IMR-90 (cell line): ENCODE results near the gene ZBTB3. TPM values are rescaled to one million over a fixed set of nuclear protein-coding genes. Genes with fewer than 3 reads are reported as not detected.

Experiments
- ATAC-seq: fragments of 200-7000 bp; cut with Tn5 transposase; 2 replicates; pipeline ENCODE4 v1.9.1; 2020; ENCODE audit warnings: low read depth, mild to moderate bottlenecking, moderate library complexity
- BruUV-seq: library from RNA; stranded (reverse); fragments of 400-500 nt; replicated peaks from 2 replicates; lab custom pipeline; 2021; lab: Mats Ljungman, UMichigan
- CTCF ChIA-PET: fragments of 300-600 bp; formaldehyde crosslinking; extraction: SDS; loops from one replicate; lab custom pipeline; 2021; ENCODE audit warnings: antibody characterized with exemption; lab: Yijun Ruan, JAX
- POLR2A ChIA-PET: fragments of 300-600 bp; sonication (Branson Sonifier 250); formaldehyde crosslinking; loops from one replicate; lab custom pipeline; 2022; ENCODE audit warnings: antibody characterized with exemption; ENCODE audit not compliant: unreplicated experiment; lab: Charles Lee
- DNase-seq: peaks from one replicate; pipeline ENCODE4 v3.0.0; 2013
- H2AFZ ChIP-seq: replicated peaks from 2 replicates; pipeline ENCODE3; 2013; ENCODE audit warnings: low read length, mild to moderate bottlenecking; ENCODE audit not compliant: poor library complexity
- H2AK5ac ChIP-seq: 2 replicates; pipeline ENCODE4 v1.6.1; 2013; ENCODE audit warnings: low read depth, low read length, inconsistent platforms
- H2AK9ac ChIP-seq: replicated peaks from 2 replicates; pipeline ENCODE3; 2013; ENCODE audit warnings: mild to moderate bottlenecking, low read depth, low read length, moderate library complexity; ENCODE audit not compliant: poor library complexity
- H2BK120ac ChIP-seq: 2 replicates; pipeline ENCODE4 v1.6.1; 2013; ENCODE audit warnings: low read depth, low read length, inconsistent platforms
- H2BK15ac ChIP-seq: 3 replicates; pipeline ENCODE4 v1.6.1; 2013; ENCODE audit warnings: low read depth, low read length, inconsistent platforms
- H2BK20ac ChIP-seq: 2 replicates; pipeline ENCODE4 v1.6.1; 2013; ENCODE audit warnings: low read depth, mild to moderate bottlenecking, inconsistent platforms, low read length, moderate library complexity
- H2BK5ac ChIP-seq: 2 replicates; pipeline ENCODE4 v1.6.1; 2013; ENCODE audit warnings: mild to moderate bottlenecking, low read depth, low read length, inconsistent platforms; ENCODE audit not compliant: poor library complexity, severe bottlenecking
- H3K14ac ChIP-seq: replicated peaks from 2 replicates; pipeline ENCODE4 v1.6.1; 2013; ENCODE audit warnings: low read depth, low read length, inconsistent platforms
- H3K18ac ChIP-seq: 2 replicates; pipeline ENCODE4 v1.6.1; 2013; ENCODE audit warnings: low read depth, low read length, control low read depth
- H3K23ac ChIP-seq: 2 replicates; pipeline ENCODE4 v1.6.1; 2013; ENCODE audit warnings: low read depth, low read length, inconsistent platforms
- H3K27ac ChIP-seq: 2 replicates; pipeline ENCODE4 v1.5.1; 2013; ENCODE audit warnings: mild to moderate bottlenecking, control low read depth, low read length; ENCODE audit not compliant: insufficient read depth
- H3K27me3 ChIP-seq: 2 replicates; pipeline ENCODE4 v1.6.1; 2013; ENCODE audit warnings: low read length; ENCODE audit not compliant: control insufficient read depth, insufficient read depth
- H3K36me3 ChIP-seq: 2 replicates; pipeline ENCODE4 v1.6.1; 2013; ENCODE audit warnings: low read length, mixed read lengths; ENCODE audit not compliant: control insufficient read depth, insufficient read depth
- H3K4ac ChIP-seq: 2 replicates; pipeline ENCODE4 v1.6.1; 2013; ENCODE audit warnings: low read depth, low read length, inconsistent platforms
- H3K4me1 ChIP-seq: 2 replicates; pipeline ENCODE4 v1.6.1; 2013; ENCODE audit warnings: low read length, mixed read lengths; ENCODE audit not compliant: control insufficient read depth, insufficient read depth
- H3K4me2 ChIP-seq: 2 replicates; pipeline ENCODE4 v1.6.1; 2013; ENCODE audit warnings: low read depth, mild to moderate bottlenecking, control low read depth, low read length, moderate library complexity
- H3K4me3 ChIP-seq: 2 replicates; pipeline ENCODE4 v1.5.1; 2013; ENCODE audit warnings: low read depth, mild to moderate bottlenecking, control low read depth, low read length, moderate library complexity; ENCODE audit not compliant: insufficient read depth
- H3K56ac ChIP-seq: 2 replicates; pipeline ENCODE4 v1.6.1; 2013; ENCODE audit warnings: low read length, inconsistent platforms; ENCODE audit not compliant: insufficient read depth; ENCODE audit errors: extremely low read depth
- H3K79me1 ChIP-seq, 2 experiments: 2 replicates each; pipeline ENCODE4 v1.6.1; 2013; ENCODE audit warnings: low read length in 2 of 2, inconsistent platforms in 1 of 2, low read depth in 1 of 2
- H3K9ac ChIP-seq: 2 replicates; pipeline ENCODE4 v1.6.1; 2013; ENCODE audit warnings: low read depth, low read length, control low read depth
- H3K9me1 ChIP-seq: 2 replicates; pipeline ENCODE4 v1.6.1; 2013; ENCODE audit warnings: low read length, inconsistent platforms; ENCODE audit not compliant: insufficient read depth
- H3K9me3 ChIP-seq: 2 replicates; pipeline ENCODE4 v1.6.1; 2013; ENCODE audit warnings: low read length; ENCODE audit not compliant: control insufficient read depth, insufficient read depth
- H4K20me1 ChIP-seq: 2 replicates; pipeline ENCODE4 v1.6.1; 2013; ENCODE audit warnings: low read length, inconsistent platforms; ENCODE audit not compliant: insufficient read depth
- H4K5ac ChIP-seq: 2 replicates; pipeline ENCODE4 v1.6.1; 2013; ENCODE audit warnings: mild to moderate bottlenecking, low read depth, low read length, control low read depth
- H4K8ac ChIP-seq, 2 experiments: 2 replicates each; pipeline ENCODE4 v1.6.1; 2013; ENCODE audit warnings: low read depth in 2 of 2, low read length in 2 of 2, control low read depth in 1 of 2, inconsistent platforms in 1 of 2
- H4K91ac ChIP-seq: 2 replicates; pipeline ENCODE4 v1.6.1; 2013; ENCODE audit warnings: low read depth, low read length, inconsistent platforms; ENCODE audit not compliant: insufficient read depth
- BHLHE40 ChIP-seq: fragments of 150-350 bp; IDR thresholded peaks from 2 replicates; pipeline ENCODE4 v1.6.1; 2016; ENCODE audit warnings: mild to moderate bottlenecking, low read depth, low read length
- CEBPB ChIP-seq: IDR thresholded peaks from 2 replicates; pipeline ENCODE4 v1.6.1; 2012; ENCODE audit warnings: low read depth, low read length, improper control_type of control experiment
- CTCF ChIP-seq: conservative IDR thresholded peaks from 2 replicates; pipeline ENCODE4 v1.5.1; 2012; ENCODE audit warnings: mild to moderate bottlenecking, low read depth, low read length, improper control_type of control experiment
- FOS ChIP-seq: fragments of 150-350 bp; IDR thresholded peaks from 2 replicates; pipeline ENCODE4 v1.6.1; 2016; ENCODE audit warnings: low read depth, low read length
- MAZ ChIP-seq: IDR thresholded peaks from 2 replicates; pipeline ENCODE4 v1.6.1; 2012; ENCODE audit warnings: low read depth, mild to moderate bottlenecking, low read length, improper control_type of control experiment, moderate library complexity, borderline replicate concordance
- MXI1 ChIP-seq: IDR thresholded peaks from 2 replicates; pipeline ENCODE4 v1.6.1; 2012; ENCODE audit warnings: low read depth, mild to moderate bottlenecking, low read length, moderate library complexity, borderline replicate concordance
- POLR2A ChIP-seq: IDR thresholded peaks from 2 replicates; pipeline ENCODE4 v1.6.1; 2012; ENCODE audit warnings: mild to moderate bottlenecking, low read depth, low read length
- RAD21 ChIP-seq: IDR thresholded peaks from 2 replicates; pipeline ENCODE4 v1.6.1; 2012; ENCODE audit warnings: low read length, improper control_type of control experiment
- RCOR1 ChIP-seq: IDR thresholded peaks from 2 replicates; pipeline ENCODE4 v1.6.1; 2012; ENCODE audit warnings: mild to moderate bottlenecking, low read length, improper control_type of control experiment; ENCODE audit not compliant: insufficient replicate concordance
- USF2 ChIP-seq: fragments of 150-350 bp; IDR thresholded peaks from 2 replicates; pipeline ENCODE4 v1.6.1; 2017; ENCODE audit warnings: mild to moderate bottlenecking, antibody characterized with exemption, low read length, low read depth
- WGBS, 2 experiments: methylation state at CpG; one replicate each; pipeline versions ENCODE4 v1.1.5 to v1.1.7; 2013; ENCODE audit warnings: missing lambda C conversion rate in 2 of 2; ENCODE audit not compliant: insufficient read length in 1 of 2; ENCODE audit errors: extremely low coverage in 2 of 2; 5-methylcytosine and 5-hydroxymethylcytosine counted together
- dilution Hi-C: fragments of 300-500 bp; cut with HindIII; formaldehyde crosslinking; loops from one replicate; pipeline ENCODE4 v1.14.3; 2018; ENCODE audit warnings: low sequenced_read_pairs; ENCODE audit not compliant: unreplicated experiment
- in situ Hi-C: fragments of 300-500 bp; cut with MboI; formaldehyde crosslinking; loops from 3 replicates; pipeline ENCODE4 v1.14.3; 2019; ENCODE audit warnings: low sequenced_read_pairs, inconsistent platforms, mixed read lengths
- intact Hi-C: fragments of 100-400 bp; cut with micrococcal nuclease; formaldehyde crosslinking; loops from 2 replicates; pipeline ENCODE4 v1.10.0; 2022
- polyA plus RNA-seq, 3 experiments: library from polyadenylated mRNA; depleted of rRNA; stranded (reverse); fragments of >200 nt; gene quantifications; 2 replicates each; pipeline ENCODE4 v1.2.3, GENCODE V29; 2012; ENCODE audit warnings: low replicate concordance in 1 of 3
- total RNA-seq: library from RNA; depleted of rRNA; stranded (reverse); fragments of >200 nt; gene quantifications from 2 replicates; pipeline ENCODE4 v1.2.3, GENCODE V29; 2012

Gene ZBTB3
- total and polyA plus RNA-seq, 2 of the 4 experiments (the other 2 are of a cell fraction) = 3.4 to 8.1 TPM

DNA sequence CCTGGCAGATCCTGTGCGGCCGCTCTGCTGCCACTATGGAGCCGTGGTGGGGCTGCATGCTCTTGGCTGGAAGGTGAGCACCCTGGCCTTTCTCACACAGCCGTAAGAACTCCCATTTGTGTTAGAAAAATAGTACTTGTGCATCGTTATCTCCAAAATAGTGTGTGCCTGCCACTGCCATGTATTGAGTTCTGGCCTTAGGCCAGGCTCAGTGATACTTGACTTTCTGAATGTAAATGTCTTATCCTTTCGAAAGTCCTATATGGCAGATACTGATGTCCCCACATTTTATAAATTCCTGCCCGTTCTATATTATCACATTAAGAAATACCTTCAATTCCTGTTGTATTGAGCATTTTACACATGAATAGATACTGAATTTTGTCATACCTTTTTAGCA lies 28.8 kb upstream of the ZBTB3 start (continued):
- no peak for TF ChIP-seq BHLHE40

- POLR2A ChIA-PET = no interaction called here
- H3K79me1 ChIP-seq = peaks cover 2 to 14% of the 10 kb centered on the region in 2 experiments; a peak in 3 of 4 replicates
- no peak overlapping the region for H3K27ac ChIP-seq
- no peak overlapping the region for H2AK5ac ChIP-seq
- no peak overlapping the region for H3K9ac ChIP-seq
- no peak for DNase-seq
- H3K23ac ChIP-seq = no peak overlapping the region
- H3K18ac ChIP-seq = no peak overlapping the region
- no peak overlapping the region for H2AFZ ChIP-seq
- no peak overlapping the region for H3K4me3 ChIP-seq
- peaks cover 39% of the 10 kb centered on the region for H3K36me3 ChIP-seq
- no peaks in the 10 kb centered on the region for H3K9me1 ChIP-seq
- no peak overlapping the region for H4K8ac ChIP-seq
- no peak overlapping the region for H3K4ac ChIP-seq
- CTCF ChIA-PET = no interaction called here
- H2BK120ac ChIP-seq = no peak overlapping the region
- no peak overlapping the region for H4K91ac ChIP-seq
- no peaks in the 10 kb centered on the region for H3K9me3 ChIP-seq
- dilution Hi-C loops (no loop called here), intact Hi-C loops (no loop called here), in situ Hi-C loops (no loop called here)
- H2BK5ac ChIP-seq = no peak overlapping the region
- no peaks in the 10 kb centered on the region for H3K27me3 ChIP-seq
- H3K56ac ChIP-seq = no peak overlapping the region
- 80% methylated on average over 3 of the region's 3 CpGs; no CpG with 5 or more reads in 1 of the 2 experiments for WGBS, 2 experiments
- no peaks in the 10 kb centered on the region for H3K4me1 ChIP-seq
- TF ChIP-seq RCOR1 = no peak
- TF ChIP-seq FOS = no peak
- no peak for TF ChIP-seq CTCF
- TF ChIP-seq POLR2A = no peak
- TF ChIP-seq CEBPB = no peak
- no peak for TF ChIP-seq MXI1
- TF ChIP-seq RAD21 = no peak
- no peak for TF ChIP-seq MAZ
- TF ChIP-seq BHLHE40 = no peak
- TF ChIP-seq USF2 = no peak
- no TSS peak for BruUV-seq
- H2BK15ac ChIP-seq = no peak overlapping the region
- no peak overlapping the region for H2AK9ac ChIP-seq
- H3K4me2 ChIP-seq = no peak overlapping the region
- no peak for ATAC-seq
- no peak overlapping the region for H2BK20ac ChIP-seq
- no peaks in the 10 kb centered on the region for H4K20me1 ChIP-seq
- H3K14ac ChIP-seq = no peak overlapping the region
- no peak overlapping the region for H4K5ac ChIP-seq
Measured at GRCh38 chr11:62778441-62778840, 24.5 kb upstream of the ZBTB3 start.
